Heart left ventricle (tissue), 16 donors: ENCODE measurements around the gene ENAH. TPM values are rescaled to one million over a fixed set of nuclear protein-coding genes. Genes with fewer than 3 reads are reported as not detected.

ENCODE experiments used
- ATAC-seq, 4 donors: fragments of 200-7000 bp; cut with Tn5 transposase; one replicate each; pipeline ENCODE4 v1.9.1; 2020 to 2022; ENCODE audit warnings: moderate library complexity in 4 of 4, mild to moderate bottlenecking in 3 of 4, moderate number of reproducible peaks in 1 of 4
- DNase-seq, 5 donors: peaks; one replicate each; pipeline ENCODE4 v3.0.0-alpha.2; 2020
- H3K27ac ChIP-seq, 12 donors: fragments of 200-600 bp; sonication (generic) in 4 of 12; one replicate each; pipeline versions ENCODE4 v1.5.0 to v1.8.0; 2016 to 2022; ENCODE audit warnings: mild to moderate bottlenecking in 2 of 12
- H3K27me3 ChIP-seq, 9 donors: fragments of 200-600 bp; sonication (generic) in 2 of 9; one replicate each; pipeline versions ENCODE4 v1.5.1 to v1.8.0; 2016 to 2022; ENCODE audit warnings: mild to moderate bottlenecking in 3 of 9
- H3K36me3 ChIP-seq, 9 donors: fragments of 200-600 bp; sonication (generic) in 2 of 9; one replicate each; pipeline versions ENCODE4 v1.5.0 to v1.8.0; 2018 to 2022; ENCODE audit warnings: mild to moderate bottlenecking in 2 of 9
- H3K4me1 ChIP-seq, 12 donors: fragments of 200-600 bp; sonication (generic) in 4 of 12; one replicate each; pipeline versions ENCODE4 v1.5.0 to v1.8.0; 2016 to 2022; ENCODE audit warnings: mild to moderate bottlenecking in 3 of 12
- H3K4me3 ChIP-seq, 12 donors: fragments of 200-600 bp; sonication (generic) in 4 of 12; one replicate each; pipeline versions ENCODE4 v1.5.0 to v1.8.0; 2017 to 2022; ENCODE audit warnings: mild to moderate bottlenecking in 9 of 12, moderate library complexity in 4 of 12
- H3K9me3 ChIP-seq, 12 donors: fragments of 200-600 bp; sonication (generic) in 4 of 12; one replicate each; pipeline versions ENCODE4 v1.5.0 to v1.8.0; 2016 to 2022; ENCODE audit warnings: mild to moderate bottlenecking in 1 of 12
- CTCF ChIP-seq, 12 donors: fragments of 200-600 bp; sonication (generic) in 4 of 12; IDR thresholded peaks; one replicate each; pipeline versions ENCODE4 v1.5.0 to v1.8.0; 2018 to 2022; ENCODE audit warnings: antibody characterized with exemption in 12 of 12, mild to moderate bottlenecking in 5 of 12
- POLR2A ChIP-seq, 2 donors: fragments of 450-650 bp; IDR thresholded peaks; one replicate each; pipeline ENCODE4 v1.6.1; 2017; ENCODE audit warnings: antibody characterized with exemption in 2 of 2, mild to moderate bottlenecking in 2 of 2, moderate library complexity in 2 of 2
- WGBS, 4 donors: extraction: QIAGEN DNeasy Blood & Tissue Kit in 2 of 4; methylation state at CpG; one replicate each; pipeline versions ENCODE4 v1.1.5 to v1.1.7; 2013 to 2018; 5-methylcytosine and 5-hydroxymethylcytosine counted together
- intact Hi-C, 10 donors: fragments of 100-400 bp; cut with DNase I; formaldehyde crosslinking; loops; one replicate each; pipeline versions ENCODE4 v1.11.1 to v1.14.2; 2022
- polyA plus RNA-seq, 2 donors: library from polyadenylated mRNA; stranded (reverse); fragments of 200-250 nt; gene quantifications; one replicate each; pipeline ENCODE4 v1.2.3, GENCODE V29; 2013
- total RNA-seq, 9 donors: library from RNA; depleted of rRNA in 2 of 9; stranded (reverse); fragments of >200 nt in 2 of 9; fragmentation: NEBNext Ultra II Directional in 3 of 9; extraction: Animal tissue kit (Norgen Biotek cat#: 25700) in 3 of 9; gene quantifications; one replicate each; pipeline versions ENCODE4 v1.1.0 to v1.2.4, GENCODE V29; 2016 to 2023
- donor health status: ischemic (EF 13 %, LVEDD 7.1; RV severe dilation, severe dysfunction).
- donor health status: healthy with polysubstance abuse.
- donor health status: DM: no; HTN: yes; CAD: no.
- donor health status: DM: no; HTN: no; CAD: no.
- donor health status: ischemic (EF 25% LVEDD 6.9; RV normal size, moderate dysfunction).
- donor health status: ischemic (EF 25% LVEDD 5.7; RV mildly dilated, moderate dysfunction).
- donor health status: healthy.
- donor health status: DM: yes; HTN: yes; CAD: no.
- donor health status: ischemic (EF 35%, LVEDD 5.7; RV mildly dilated, moderate dysfunction).
- donor health status: nonischemic (EF 11% LVEDD 7.7; RV severe dilation, severe dysfunction).
- donor health status: DM: yes; HTN: yes; CAD: no.
- donor health status: PGD.
- donor health status: ischemic (EF 29% LVEDD 5.4; RV normal size, mild dysfunction).
- donor health status: nonischemic (EF 23%, LVEDD 6.1; RV moderate dilation, normal function).

The ENAH gene
- total and polyA plus RNA-seq, 11 donors = 17.0 to 183 (median 86.1) TPM

GRCh38 chr1:225465793-225466517 lies 187.0 kb downstream of the ENAH start:
- H3K36me3 ChIP-seq = no peaks in the 10 kb centered on the region
- no peak overlapping the region for H3K4me3 ChIP-seq
- ATAC-seq = no peak
- 87 to 92% (median 89%) methylated on average over 18 to 26 of the region's 26 CpGs for WGBS, 4 donors
- H3K9me3 ChIP-seq = no peaks in the 10 kb centered on the region
- no peak for TF ChIP-seq POLR2A (IDR thresholded peaks at IDR 0.05)
- TF ChIP-seq CTCF (IDR thresholded peaks at IDR 0.05) = no peak
- DNase-seq = no peak
- H3K27ac ChIP-seq = peak overlapping the region in 4 of 12 donors; percentile 30 to 97 (median 64)
- no peaks in the 10 kb centered on the region for H3K27me3 ChIP-seq
- peaks cover 0 to 60% (median 28%) of the 10 kb centered on the region in 12 donors for H3K4me1 ChIP-seq
- intact Hi-C loops = no loop called here

- ATAC-seq = no peak
- WGBS, 4 donors = 60 to 76% (median 67%) methylated on average over 15 of the region's 15 CpGs
- DNase-seq = no peak
- Histone ChIP-seq H3K9me3 (no peaks in the 10 kb centered on the region), H3K27me3 (no peaks in the 10 kb centered on the region), H3K4me1 (peaks cover 0 to 68% (median 28%) of the 10 kb centered on the region in 12 donors), H3K36me3 (no peaks in the 10 kb centered on the region), H3K27ac (peak overlapping the region in 3 of 12 donors; percentile 30 to 90 (median 38)), H3K4me3 (no peak overlapping the region)
- intact Hi-C loops = no loop called here
- no peak for TF ChIP-seq POLR2A (IDR thresholded peaks at IDR 0.05)
- no peak for TF ChIP-seq CTCF (IDR thresholded peaks at IDR 0.05)
Observed at GRCh38 chr1:225464851-225465792, 187.8 kb downstream of the ENAH start.

GRCh38 chr1:225462714-225463574 lies 190.0 kb downstream of the ENAH start:
- 45 to 58% (median 51%) methylated on average over 15 of the region's 15 CpGs for WGBS, 4 donors
- ATAC-seq = no peak
- Histone ChIP-seq H3K36me3 (no peaks in the 10 kb centered on the region), H3K4me3 (no peak overlapping the region), H3K4me1 (peaks cover 0 to 72% (median 24%) of the 10 kb centered on the region in 12 donors), H3K27me3 (no peaks in the 10 kb centered on the region), H3K27ac (peak overlapping the region in 1 of 12 donors; percentile 90), H3K9me3 (no peaks in the 10 kb centered on the region)
- no peak for TF ChIP-seq POLR2A (IDR thresholded peaks at IDR 0.05)
- TF ChIP-seq CTCF (IDR thresholded peaks at IDR 0.05) = no peak
- DNase-seq = no peak
- intact Hi-C loops = no loop called here
